Astrocyte of the cerebellum (primary cell): ENCODE data around the gene MAPKAPK3.

Source experiments
- DNase-seq: peaks from one replicate; pipeline ENCODE4 v3.0.0-alpha.2; 2011; ENCODE audit warnings: low read depth
- H3K4me3 ChIP-seq: 2 replicates; pipeline ENCODE4 v1.5.1; 2011; ENCODE audit warnings: mild to moderate bottlenecking, low read depth, low read length, moderate library complexity
- CTCF ChIP-seq: IDR thresholded peaks from 2 replicates; pipeline ENCODE4 v1.5.1; 2012; ENCODE audit warnings: low read length, low read depth, moderate library complexity, mild to moderate bottlenecking; ENCODE audit errors: missing control alignments
- in situ Hi-C: cut with HindIII; loops from 2 replicates; pipeline ENCODE4 v1.10.0; 2017; ENCODE audit warnings: low sequenced_read_pairs

MAPKAPK3 gene

GRCh38 chr3:50607271-50608091 lies 9.5 kb upstream of the MAPKAPK3 start:
- TF ChIP-seq CTCF, result no peak
- in situ Hi-C loops, result loop anchor here (5.0 kb wide), 2 partner anchors 35 to 255 kb away; partner anchors contain the start of genes CYB561D2 and NPRL2
- DNase-seq, result no peak
- H3K4me3 ChIP-seq, result no peak overlapping the region

GRCh38 chr3:50608278-50608677 lies 8.7 kb upstream of the MAPKAPK3 start:
- TF ChIP-seq CTCF, result no peak
- no peak for DNase-seq
- no peak overlapping the region for H3K4me3 ChIP-seq
- in situ Hi-C loops, result loop anchor here (5.0 kb wide), 2 partner anchors 36 to 256 kb away; partner anchors contain the start of genes CYB561D2 and NPRL2

- no peak overlapping the region for H3K4me3 ChIP-seq
- no peak for TF ChIP-seq CTCF
- in situ Hi-C loops, result loop anchor here (5.0 kb wide), 2 partner anchors 37 to 257 kb away; partner anchors contain the start of genes CYB561D2 and NPRL2
- no peak for DNase-seq
These were observed 7.7 kb upstream of the MAPKAPK3 start for GRCh38 chr3:50609071-50609762.

GRCh38 chr3:50609763-50610085 lies 7.2 kb upstream of the MAPKAPK3 start:
- TF ChIP-seq CTCF, result no peak
- no peak for DNase-seq
- in situ Hi-C loops, result loop anchor here (5.0 kb wide), 2 partner anchors 37 to 257 kb away; partner anchors contain the start of genes CYB561D2 and NPRL2
- no peak overlapping the region for H3K4me3 ChIP-seq

- in situ Hi-C loops, result no loop called here
- peak overlapping the region; percentile 54 for H3K4me3 ChIP-seq
- no peak for TF ChIP-seq CTCF
- DNase-seq, result no peak
These were observed 6.6 kb upstream of the MAPKAPK3 start for GRCh38 chr3:50610181-50610971.

- no peak for DNase-seq
- no peak for TF ChIP-seq CTCF
- peak overlapping the region; percentile 54 for H3K4me3 ChIP-seq
- in situ Hi-C loops, result no loop called here
These were observed 5.9 kb upstream of the MAPKAPK3 start for GRCh38 chr3:50610992-50611463.
